Prostate gland (tissue), 2 donors: Measurements from ENCODE around the gene RAPGEF3. TPM values are rescaled to one million over a fixed set of nuclear protein-coding genes. Genes with fewer than 3 reads are reported as not detected.

Source experiments
- DNase-seq: peaks from one replicate; pipeline ENCODE4 v3.0.0-alpha.2; 2019; ENCODE audit warnings: low spot score
- H3K27ac ChIP-seq, 2 donors: fragments of 200-600 bp; sonication (generic); 2 replicates each; pipeline ENCODE4 v1.5.1; 2017 to 2019
- H3K27me3 ChIP-seq: fragments of 200-600 bp; sonication (generic); replicated peaks from 2 replicates; pipeline ENCODE4 v1.5.1; 2019; ENCODE audit not compliant: insufficient read depth
- H3K36me3 ChIP-seq, 2 donors: fragments of 200-600 bp; sonication (generic); 1 replicate in 1 of 2; 2 replicates in 1 of 2; pipeline versions ENCODE4 v1.5.1 to v1.8.1; 2017 to 2019
- H3K4me1 ChIP-seq: fragments of 200-600 bp; sonication (generic); replicated peaks from 2 replicates; pipeline ENCODE4 v1.5.1; 2019
- H3K4me3 ChIP-seq, 2 donors: fragments of 200-600 bp; sonication (generic); 2 replicates each; pipeline ENCODE4 v1.5.1; 2017 to 2019
- H3K9me3 ChIP-seq: fragments of 200-600 bp; sonication (generic); 2 replicates; pipeline ENCODE4 v1.5.1; 2017
- CTCF ChIP-seq, 4 experiments: fragments of 200-600 bp in 2 of 4; fragments of 450-650 bp in 2 of 4; sonication (generic) in 2 of 4; IDR thresholded peaks; 1 replicate in 3 of 4; 2 replicates in 1 of 4; pipeline ENCODE4 v1.5.1; 2016 to 2019; ENCODE audit warnings: antibody characterized with exemption in 4 of 4, mild to moderate bottlenecking in 2 of 4, moderate library complexity in 2 of 4
- POLR2A ChIP-seq: fragments of 450-650 bp; IDR thresholded peaks from one replicate; pipeline ENCODE4 v1.6.1; 2016; ENCODE audit warnings: antibody characterized with exemption, mild to moderate bottlenecking
- POLR2AphosphoS5 ChIP-seq: sonication (generic); formaldehyde crosslinking; IDR thresholded peaks from one replicate; pipeline ENCODE4 v1.6.1; 2017; ENCODE audit warnings: antibody characterized with exemption
- WGBS: methylation state at CpG from one replicate; pipeline ENCODE4 v1.1.5; 2018; 5-methylcytosine and 5-hydroxymethylcytosine counted together
- intact Hi-C: fragments of 100-400 bp; cut with DNase I; formaldehyde crosslinking; loops from one replicate; pipeline ENCODE4 v1.14.2; 2022
- total RNA-seq, 2 donors: library from RNA; depleted of rRNA; stranded (reverse); fragments of >200 nt; gene quantifications; one replicate each; pipeline ENCODE4 v1.1.0, GENCODE V29; 2016

Gene RAPGEF3
- total RNA-seq, 2 donors from 2014 or later = 19.1 to 28.5 TPM

- WGBS = 49% methylated on average over 8 of the region's 8 CpGs
- TF ChIP-seq CTCF (IDR thresholded peaks at IDR 0.05) (no peak), POLR2AphosphoS5 (no peak), POLR2A (no peak)
- intact Hi-C loops = no loop called here
- DNase-seq = no peak
- H3K27ac ChIP-seq = no peak overlapping the region
- no peaks in the 10 kb centered on the region for H3K9me3 ChIP-seq
- H3K4me1 ChIP-seq = peaks cover 27% of the 10 kb centered on the region
- no peak overlapping the region for H3K4me3 ChIP-seq
- no peaks in the 10 kb centered on the region for H3K36me3 ChIP-seq
- no peaks in the 10 kb centered on the region for H3K27me3 ChIP-seq
Measured at GRCh38 chr12:47804171-47804570, 45.5 kb upstream of the RAPGEF3 start.

GRCh38 chr12:47803191-47803875 lies 44.7 kb upstream of the RAPGEF3 start:
- peak overlapping the region in 1 of 2 donors; percentile 20 for H3K27ac ChIP-seq
- intact Hi-C loops = no loop called here
- no peaks in the 10 kb centered on the region for H3K27me3 ChIP-seq
- DNase-seq = no peak
- WGBS = 74% methylated on average over 12 of the region's 12 CpGs
- H3K9me3 ChIP-seq = no peaks in the 10 kb centered on the region
- H3K36me3 ChIP-seq = peaks cover 0 to 3% of the 10 kb centered on the region in 2 donors
- peaks cover 23% of the 10 kb centered on the region for H3K4me1 ChIP-seq
- TF ChIP-seq CTCF (IDR thresholded peaks at IDR 0.05) (no peak), POLR2AphosphoS5 (no peak), POLR2A (no peak)
- no peak overlapping the region for H3K4me3 ChIP-seq

GRCh38 chr12:47802312-47802711 lies 43.6 kb upstream of the RAPGEF3 start:
- intact Hi-C loops = no loop called here
- peaks cover 18% of the 10 kb centered on the region for H3K4me1 ChIP-seq

GRCh38 chr12:47801904-47802246 lies 43.2 kb upstream of the RAPGEF3 start:
- Histone ChIP-seq H3K4me1 (peaks cover 18% of the 10 kb centered on the region), H3K27me3 (no peaks in the 10 kb centered on the region), H3K27ac (peak overlapping the region; percentile 20 to 30), H3K36me3 (peaks cover 0 to 10% of the 10 kb centered on the region in 2 donors), H3K4me3 (no peak overlapping the region), H3K9me3 (no peaks in the 10 kb centered on the region)
- no peak for DNase-seq
- 47% methylated on average over 9 of the region's 9 CpGs for WGBS
- intact Hi-C loops = no loop called here
- no peak for TF ChIP-seq POLR2AphosphoS5
- no peak for TF ChIP-seq POLR2A
- TF ChIP-seq CTCF (IDR thresholded peaks at IDR 0.05) = no peak

More at GRCh38 chr12:47802312-47802711, 43.6 kb upstream of the RAPGEF3 start:
- 32% methylated on average over 5 of the region's 5 CpGs for WGBS
- peaks cover 0 to 8% of the 10 kb centered on the region in 2 donors for H3K36me3 ChIP-seq
- H3K27me3 ChIP-seq = no peaks in the 10 kb centered on the region
- no peak for DNase-seq
- H3K4me3 ChIP-seq = no peak overlapping the region
- H3K27ac ChIP-seq = peak overlapping the region; percentile 20 to 30
- H3K9me3 ChIP-seq = no peaks in the 10 kb centered on the region
- TF ChIP-seq POLR2A (no peak), CTCF (IDR thresholded peaks at IDR 0.05) (peak in 1 of 4 experiments; percentile 14)
